ENCODE measurements around the gene YAF2. TPM values are rescaled to one million over a fixed set of nuclear protein-coding genes. Genes with fewer than 3 reads are reported as not detected.

The YAF2 gene
- total RNA-seq, 1 donor, result 17.3 TPM

GRCh38 chr12:42144408-42145196 lies 93.4 kb downstream of the YAF2 start, which contains the start of gene GXYLT1:
TSS of gene GXYLT1 (minus strand) at chr12:42144874. CDS start at chr12:42144646, 228 bp downstream.
- DNase-seq (ENCODE audit: low read depth), result peak; percentile 89
- peak within 1 kb of the TSS; percentile 77 for H3K4me3 ChIP-seq (ENCODE audit: low read depth, low read length)
- no peak for TF ChIP-seq CTCF (IDR thresholded peaks at IDR 0.05; ENCODE audit: insufficient read depth, low read length)

GRCh38 chr12:42144158-42144407 lies 94.0 kb downstream of the YAF2 start:
- TF ChIP-seq CTCF (IDR thresholded peaks at IDR 0.05; ENCODE audit: insufficient read depth, low read length), result no peak
- H3K4me3 ChIP-seq (ENCODE audit: low read depth, low read length), result peak overlapping the region; percentile 77
- DNase-seq (ENCODE audit: low read depth), result no peak

- DNase-seq (ENCODE audit: low read depth), result peak; percentile 45
- peak overlapping the region; percentile 77 for H3K4me3 ChIP-seq (ENCODE audit: low read depth, low read length)
- no peak for TF ChIP-seq CTCF (IDR thresholded peaks at IDR 0.05; ENCODE audit: insufficient read depth, low read length)
Observed at GRCh38 chr12:42143452-42144157, 94.4 kb downstream of the YAF2 start.

GRCh38 chr12:42141981-42142606 lies 96.0 kb downstream of the YAF2 start:
- H3K4me3 ChIP-seq (ENCODE audit: low read depth, low read length), result no peak overlapping the region
- no peak for TF ChIP-seq CTCF (IDR thresholded peaks at IDR 0.05; ENCODE audit: insufficient read depth, low read length)
- DNase-seq (ENCODE audit: low read depth), result no peak

- H3K4me3 ChIP-seq (ENCODE audit: low read depth, low read length), result no peak overlapping the region
- no peak for DNase-seq (ENCODE audit: low read depth)
- TF ChIP-seq CTCF (IDR thresholded peaks at IDR 0.05; ENCODE audit: insufficient read depth, low read length), result no peak
Observed at GRCh38 chr12:42140901-42141300, 97.1 kb downstream of the YAF2 start.

- TF ChIP-seq CTCF (IDR thresholded peaks at IDR 0.05; ENCODE audit: insufficient read depth, low read length), result no peak
- H3K4me3 ChIP-seq (ENCODE audit: low read depth, low read length), result no peak overlapping the region
- peak; percentile 83 for DNase-seq (ENCODE audit: low read depth)
Observed at GRCh38 chr12:42135259-42135814, 102.7 kb downstream of the YAF2 start.

All from fibroblast of the aortic adventitia (primary cell).